ENCODE results near the gene CMSS1. TPM values are rescaled to one million over a fixed set of nuclear protein-coding genes. Genes with fewer than 3 reads are reported as not detected.

CMSS1 gene
- total RNA-seq, 1 experiment from 2014 or later = 64.1 TPM

GRCh38 chr3:99966662-99967416 is 149.2 kb downstream of the CMSS1 start (continued):
- no peak for TF ChIP-seq ZBTB33 (IDR thresholded peaks at IDR 0.05; ENCODE audit: extremely low read depth, insufficient replicate concordance, low read length)
- TF ChIP-seq MAX (IDR thresholded peaks at IDR 0.05) = no peak
- TF ChIP-seq YY1 (IDR thresholded peaks at IDR 0.05; ENCODE audit: extremely low read depth, insufficient replicate concordance, low read depth, low read length) = no peak

GRCh38 chr3:99967796-99968195 is 150.1 kb downstream of the CMSS1 start:
- intact Hi-C loops (cut with micrococcal nuclease) = no loop called here
- BruUV-seq (replicated peaks) = no TSS peak
- H3K4me3 ChIP-seq (replicated peaks in 1 of 2; ENCODE audit: low read depth in 1 of 2, low read length in 2 of 2) = no peak overlapping the region
- no peaks in the 10 kb centered on the region for H4K20me1 ChIP-seq (ENCODE audit: insufficient read depth)
- no peak overlapping the region for H2AFZ ChIP-seq (ENCODE audit: low read depth, low read length, poor library complexity, severe bottlenecking)
- TF ChIP-seq ZNF274 (IDR thresholded peaks at IDR 0.05; ENCODE audit: low read depth, low read length) = no peak
- TF ChIP-seq MAX (IDR thresholded peaks at IDR 0.05) = no peak
- TF ChIP-seq ELF1 (IDR thresholded peaks at IDR 0.05; ENCODE audit: borderline replicate concordance, low read depth) = no peak
- no peak for TF ChIP-seq EZH2 (IDR thresholded peaks at IDR 0.05)
- no peak for TF ChIP-seq POLR2AphosphoS5 (IDR thresholded peaks at IDR 0.05; ENCODE audit: low read depth, low read length)
- no peak for TF ChIP-seq EGR1 (IDR thresholded peaks at IDR 0.05; ENCODE audit: low read depth)
- TF ChIP-seq EZH2phosphoT487 (IDR thresholded peaks at IDR 0.05; ENCODE audit: borderline replicate concordance) = no peak
- TF ChIP-seq ZFX (IDR thresholded peaks at IDR 0.05) = no peak
- no peak for TF ChIP-seq ZBTB33 (IDR thresholded peaks at IDR 0.05; ENCODE audit: extremely low read depth, insufficient replicate concordance, low read length)
- ChIA-PET RAD21 (ENCODE audit: low non-redundant PET in 1 of 2, low total read pairs in 2 of 2, uncharacterized antibody in 2 of 2, unreplicated experiment in 2 of 2) (no interaction called here), CTCF (no interaction called here), POLR2A (no interaction called here)
- no peak for ATAC-seq
- H3K9me3 ChIP-seq (ENCODE audit: control insufficient read depth in 1 of 2, insufficient read depth in 1 of 2, low read depth in 1 of 2, low read length in 2 of 2) = no peaks in the 10 kb centered on the region
- H3K9ac ChIP-seq (ENCODE audit: low read length) = no peak overlapping the region
- H3K36me3 ChIP-seq (ENCODE audit: control insufficient read depth in 1 of 2, insufficient read depth in 2 of 2, low read length in 2 of 2) = no peaks in the 10 kb centered on the region
- H3K4me1 ChIP-seq (ENCODE audit: control insufficient read depth in 1 of 2, insufficient read depth in 2 of 2, low read length in 2 of 2) = no peaks in the 10 kb centered on the region
- H3K9me2 ChIP-seq (ENCODE audit: insufficient read depth) = no peaks in the 10 kb centered on the region
- no peak overlapping the region for H3K4me2 ChIP-seq (ENCODE audit: low read length)
- DNase-seq (ENCODE audit: low read depth, low spot score) = no peak
- H3K79me2 ChIP-seq (ENCODE audit: insufficient read depth, low read length) = no peaks in the 10 kb centered on the region
- no peak overlapping the region for H3K27ac ChIP-seq (ENCODE audit: low read depth, low read length)
- H3K27me3 ChIP-seq (ENCODE audit: insufficient read depth, low read length) = no peaks in the 10 kb centered on the region
